ENCODE measurements around the gene CNTNAP2.

DNA sequence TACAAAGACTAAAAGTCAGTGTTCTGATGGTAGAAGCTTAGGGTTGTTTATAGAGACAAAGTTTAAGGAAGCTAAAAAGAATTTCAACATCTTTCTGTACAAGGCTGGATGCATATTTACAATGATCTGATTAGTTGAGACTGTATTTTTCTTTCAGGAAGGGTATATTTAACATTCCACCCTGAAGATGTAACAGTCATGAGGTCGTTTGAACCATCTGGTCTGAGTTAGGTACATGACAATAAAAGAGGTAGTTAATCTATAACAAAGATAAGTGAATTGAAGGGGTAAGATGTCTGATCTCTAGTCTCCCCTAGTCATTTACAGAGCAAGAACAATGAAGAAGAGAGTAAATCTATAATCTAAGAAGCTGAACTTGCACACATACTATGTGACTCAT lies 821.2 kb downstream of the CNTNAP2 start:
- TF ChIP-seq, protein P1, sequence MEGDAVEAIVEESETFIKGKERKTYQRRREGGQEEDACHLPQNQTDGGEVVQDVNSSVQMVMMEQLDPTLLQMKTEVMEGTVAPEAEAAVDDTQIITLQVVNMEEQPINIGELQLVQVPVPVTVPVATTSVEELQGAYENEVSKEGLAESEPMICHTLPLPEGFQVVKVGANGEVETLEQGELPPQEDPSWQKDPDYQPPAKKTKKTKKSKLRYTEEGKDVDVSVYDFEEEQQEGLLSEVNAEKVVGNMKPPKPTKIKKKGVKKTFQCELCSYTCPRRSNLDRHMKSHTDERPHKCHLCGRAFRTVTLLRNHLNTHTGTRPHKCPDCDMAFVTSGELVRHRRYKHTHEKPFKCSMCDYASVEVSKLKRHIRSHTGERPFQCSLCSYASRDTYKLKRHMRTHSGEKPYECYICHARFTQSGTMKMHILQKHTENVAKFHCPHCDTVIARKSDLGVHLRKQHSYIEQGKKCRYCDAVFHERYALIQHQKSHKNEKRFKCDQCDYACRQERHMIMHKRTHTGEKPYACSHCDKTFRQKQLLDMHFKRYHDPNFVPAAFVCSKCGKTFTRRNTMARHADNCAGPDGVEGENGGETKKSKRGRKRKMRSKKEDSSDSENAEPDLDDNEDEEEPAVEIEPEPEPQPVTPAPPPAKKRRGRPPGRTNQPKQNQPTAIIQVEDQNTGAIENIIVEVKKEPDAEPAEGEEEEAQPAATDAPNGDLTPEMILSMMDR (IDR thresholded peaks at IDR 0.05): no peak
- no peak for TF ChIP-seq POLR2A (IDR thresholded peaks at IDR 0.05)

Data from heart left ventricle (tissue), 13 donors.